Stimulated activated CD8-positive, alpha-beta memory T cell treated with anti-CD3 and anti-CD28 coated beads, Interleukin-2, amount 100 ng/mL, for 1 hour (primary cell): ENCODE measurements around the gene PRPF40B.

Experiments used
- DNase-seq, 2 donors: peaks; one replicate each; pipeline ENCODE4 v3.0.0-alpha.2; 2020; ENCODE audit warnings: low read depth in 2 of 2

Gene PRPF40B

GRCh38 chr12:49684310-49684854 is 61.0 kb downstream of the PRPF40B start:
- no peak for DNase-seq

- no peak for DNase-seq
These were observed 64.6 kb downstream of the PRPF40B start for GRCh38 chr12:49687941-49688340.

DNA sequence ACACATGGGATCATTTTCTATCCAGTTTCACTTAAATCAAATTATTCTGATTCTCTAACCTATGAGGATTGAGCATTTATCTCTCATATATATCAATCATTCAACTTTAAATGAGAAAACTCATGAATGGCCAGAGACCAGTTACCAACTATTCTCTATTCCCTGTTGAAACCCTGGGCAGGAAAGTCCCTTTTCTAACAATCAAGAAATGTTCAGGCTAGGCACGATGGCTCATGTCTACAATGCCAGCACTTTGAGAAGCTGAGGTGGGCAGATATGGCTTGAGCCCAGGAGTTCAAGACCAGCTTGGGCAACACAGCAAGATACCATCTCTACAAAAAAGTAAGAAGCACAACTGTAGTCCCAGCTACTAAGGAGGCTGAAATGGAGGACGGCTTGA is 65.9 kb downstream of the PRPF40B start:
- no peak for DNase-seq

GRCh38 chr12:49689785-49690184 is 66.4 kb downstream of the PRPF40B start:
- no peak for DNase-seq

DNA sequence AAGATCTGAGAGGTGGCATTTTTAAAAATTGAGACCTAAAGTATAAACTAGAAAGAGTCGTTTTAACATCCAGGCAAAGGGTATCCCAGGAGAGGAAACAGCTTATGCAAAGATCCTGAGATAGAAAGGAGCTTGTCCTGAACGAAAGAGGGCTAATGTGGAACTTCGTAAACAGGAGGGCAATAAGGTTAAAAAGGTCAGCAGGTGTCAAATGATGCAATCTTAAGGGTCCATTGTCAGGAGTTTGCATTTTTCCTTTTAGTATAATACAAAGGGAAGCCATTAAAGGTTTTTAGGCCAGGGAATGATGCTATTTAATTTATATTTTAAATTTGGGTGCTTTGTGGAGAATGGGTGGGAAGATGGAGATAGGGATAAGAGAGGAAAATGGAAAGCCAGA is 69.5 kb downstream of the PRPF40B start:
- no peak for DNase-seq

GRCh38 chr12:49693931-49694444 is 70.6 kb downstream of the PRPF40B start:
- DNase-seq = no peak
